Measurements from ENCODE around the gene KCNH1.

Gene KCNH1, protein sequence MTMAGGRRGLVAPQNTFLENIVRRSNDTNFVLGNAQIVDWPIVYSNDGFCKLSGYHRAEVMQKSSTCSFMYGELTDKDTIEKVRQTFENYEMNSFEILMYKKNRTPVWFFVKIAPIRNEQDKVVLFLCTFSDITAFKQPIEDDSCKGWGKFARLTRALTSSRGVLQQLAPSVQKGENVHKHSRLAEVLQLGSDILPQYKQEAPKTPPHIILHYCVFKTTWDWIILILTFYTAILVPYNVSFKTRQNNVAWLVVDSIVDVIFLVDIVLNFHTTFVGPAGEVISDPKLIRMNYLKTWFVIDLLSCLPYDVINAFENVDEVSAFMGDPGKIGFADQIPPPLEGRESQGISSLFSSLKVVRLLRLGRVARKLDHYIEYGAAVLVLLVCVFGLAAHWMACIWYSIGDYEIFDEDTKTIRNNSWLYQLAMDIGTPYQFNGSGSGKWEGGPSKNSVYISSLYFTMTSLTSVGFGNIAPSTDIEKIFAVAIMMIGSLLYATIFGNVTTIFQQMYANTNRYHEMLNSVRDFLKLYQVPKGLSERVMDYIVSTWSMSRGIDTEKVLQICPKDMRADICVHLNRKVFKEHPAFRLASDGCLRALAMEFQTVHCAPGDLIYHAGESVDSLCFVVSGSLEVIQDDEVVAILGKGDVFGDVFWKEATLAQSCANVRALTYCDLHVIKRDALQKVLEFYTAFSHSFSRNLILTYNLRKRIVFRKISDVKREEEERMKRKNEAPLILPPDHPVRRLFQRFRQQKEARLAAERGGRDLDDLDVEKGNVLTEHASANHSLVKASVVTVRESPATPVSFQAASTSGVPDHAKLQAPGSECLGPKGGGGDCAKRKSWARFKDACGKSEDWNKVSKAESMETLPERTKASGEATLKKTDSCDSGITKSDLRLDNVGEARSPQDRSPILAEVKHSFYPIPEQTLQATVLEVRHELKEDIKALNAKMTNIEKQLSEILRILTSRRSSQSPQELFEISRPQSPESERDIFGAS

DNA sequence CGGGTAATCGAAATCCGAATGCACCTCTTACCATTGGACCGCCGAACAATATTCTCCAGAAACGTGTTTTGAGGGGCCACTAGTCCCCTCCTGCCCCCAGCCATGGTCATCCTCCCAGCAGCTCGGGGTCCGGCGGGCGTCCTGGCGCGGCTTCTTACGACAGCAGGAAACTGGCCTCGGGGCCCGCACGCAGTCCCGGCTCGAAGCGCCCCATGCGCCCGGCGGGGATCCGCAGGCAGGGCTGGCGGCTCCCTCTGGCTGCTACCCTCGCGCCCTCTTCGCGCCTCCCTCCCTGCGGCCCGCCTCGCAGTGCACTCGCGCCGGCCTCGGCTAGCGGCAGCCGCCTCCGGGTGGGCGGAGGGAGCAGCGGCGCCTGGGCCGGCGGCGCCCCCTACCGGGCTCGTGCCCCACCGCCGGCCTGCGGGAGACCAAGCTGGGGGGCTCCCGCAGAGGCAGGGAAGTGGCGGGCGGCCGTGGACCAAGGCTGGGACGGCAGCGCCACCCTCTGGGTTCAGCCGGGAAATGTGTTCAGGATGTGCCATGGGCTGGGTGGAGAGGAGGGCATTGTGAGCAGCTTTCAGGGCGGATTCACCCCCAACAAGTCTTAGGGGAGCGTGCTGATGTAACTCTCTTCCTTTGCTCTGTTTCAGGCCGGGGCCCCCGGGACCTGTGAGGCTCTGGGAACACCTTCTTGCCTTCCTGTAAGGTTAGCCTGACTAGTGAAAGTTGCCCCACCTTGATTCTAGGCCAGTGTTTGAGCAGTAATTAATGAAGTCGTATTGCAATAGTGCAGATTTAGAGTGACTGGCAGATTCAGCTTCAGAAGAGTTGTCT lies at the start of gene KCNH1:
Gene KCNH1 (minus strand): TSS at position 313 of the 834 bp plus-strand sequence. CDS start 203 bp downstream, at position 110.
- Histone ChIP-seq H3K4me3 (ENCODE audit: low read length) (peak within 1 kb of the TSS; percentile 69), H3K9ac (ENCODE audit: low read depth, low read length) (peak within 1 kb of the TSS; percentile 67; the same call in 1 of the 2 replicates), H3K27me3 (ENCODE audit: insufficient read depth, low read length) (peaks cover 42% of the 10 kb centered on the region)

DNA sequence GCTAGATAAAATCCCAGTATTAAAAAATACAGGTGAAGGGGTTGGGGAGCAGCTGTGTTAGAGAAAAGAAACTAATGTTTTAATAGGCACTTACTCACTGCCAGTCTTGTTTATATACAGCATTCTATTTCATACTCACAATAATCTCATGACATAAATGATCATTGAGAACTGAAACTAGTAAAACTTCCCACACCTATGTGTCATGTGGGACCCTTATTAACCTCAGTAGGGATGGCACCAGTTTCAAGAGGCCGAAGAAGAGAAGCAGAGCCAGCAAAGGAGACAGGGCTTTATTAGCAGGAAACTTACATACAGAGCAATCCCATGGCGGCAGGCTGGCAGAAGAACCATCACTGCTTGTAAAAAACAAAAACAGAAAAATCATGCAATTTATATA lies 48.8 kb upstream of the KCNH1 start:
- Histone ChIP-seq H3K27me3 (ENCODE audit: insufficient read depth, low read length) (no peaks in the 10 kb centered on the region), H3K4me3 (ENCODE audit: low read length) (no peak overlapping the region), H3K27ac (ENCODE audit: low read length) (no peak overlapping the region), H3K9ac (ENCODE audit: low read depth, low read length) (no peak overlapping the region), H3K4me1 (ENCODE audit: insufficient read depth, low read length) (no peaks in the 10 kb centered on the region), H3K36me3 (ENCODE audit: insufficient read depth, low read depth, low read length) (no peaks in the 10 kb centered on the region), H3K9me3 (ENCODE audit: insufficient read depth, low read depth, low read length) (no peaks in the 10 kb centered on the region)

More for the DNA sequence above, at the start of gene KCNH1:
- Histone ChIP-seq H3K36me3 (ENCODE audit: insufficient read depth, low read depth, low read length) (no peaks in the 10 kb centered on the region), H3K27ac (ENCODE audit: low read length) (no peak within 1 kb of the TSS), H3K9me3 (ENCODE audit: insufficient read depth, low read depth, low read length) (no peaks in the 10 kb centered on the region), H3K4me1 (ENCODE audit: insufficient read depth, low read length) (0 out of 2 replicates have a peak, but pooled peaks cover 5% of the 10 kb centered on the region)

DNA sequence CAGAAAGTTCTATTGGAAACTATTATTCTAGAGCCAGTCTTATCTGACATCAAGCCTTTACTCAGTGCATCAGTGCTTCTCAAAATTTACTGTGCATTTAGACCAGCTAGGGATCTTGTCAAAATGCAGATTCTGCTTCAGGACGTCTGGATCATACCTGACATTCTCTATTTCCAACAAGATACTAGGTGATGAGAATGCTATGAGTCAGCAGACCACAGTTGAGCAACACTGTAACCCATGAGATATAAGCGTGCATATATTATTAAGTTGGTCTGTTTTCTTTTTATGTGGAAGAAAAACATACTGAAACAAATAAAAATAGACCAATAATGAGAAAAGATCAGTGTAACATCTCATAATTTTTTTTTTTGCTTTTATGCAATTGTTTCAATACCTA lies 40.4 kb upstream of the KCNH1 start:
- no peak overlapping the region for H3K4me3 ChIP-seq (ENCODE audit: low read length)
- no peaks in the 10 kb centered on the region for H3K27me3 ChIP-seq (ENCODE audit: insufficient read depth, low read length)
- H3K36me3 ChIP-seq (ENCODE audit: insufficient read depth, low read depth, low read length): no peaks in the 10 kb centered on the region

DNA sequence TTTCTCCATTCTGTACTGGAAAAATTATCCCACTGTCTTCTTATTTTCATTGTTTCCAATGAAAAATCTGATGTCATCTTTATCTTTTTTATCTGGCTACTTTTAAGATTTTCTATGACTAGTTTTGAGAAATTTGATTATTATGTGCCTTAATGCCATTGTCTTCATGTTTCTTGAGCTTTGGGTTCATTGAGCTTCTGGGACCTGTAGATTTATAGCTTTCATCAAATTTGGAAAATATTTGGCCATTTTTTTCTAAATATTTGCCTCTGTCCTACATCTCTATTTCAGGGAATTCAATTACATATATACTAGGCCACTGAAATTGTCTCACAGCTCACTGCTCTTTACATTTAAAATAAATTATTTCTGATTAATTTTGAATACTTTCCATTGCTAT lies 38.7 kb upstream of the KCNH1 start:
- Histone ChIP-seq H3K9me3 (ENCODE audit: insufficient read depth, low read depth, low read length) (peaks cover 16% of the 10 kb centered on the region; the same call in 1 of the 2 replicates), H3K4me1 (ENCODE audit: insufficient read depth, low read length) (0 out of 2 replicates have a peak, but pooled peaks cover 4% of the 10 kb centered on the region), H3K9ac (ENCODE audit: low read depth, low read length) (no peak overlapping the region), H3K36me3 (ENCODE audit: insufficient read depth, low read depth, low read length) (no peaks in the 10 kb centered on the region), H3K27ac (ENCODE audit: low read length) (no peak overlapping the region), H3K4me3 (ENCODE audit: low read length) (no peak overlapping the region), H3K27me3 (ENCODE audit: insufficient read depth, low read length) (no peaks in the 10 kb centered on the region)

More for the DNA sequence above, 40.4 kb upstream of the KCNH1 start:
- Histone ChIP-seq H3K9me3 (ENCODE audit: insufficient read depth, low read depth, low read length) (peaks cover 10% of the 10 kb centered on the region; the same call in 1 of the 2 replicates), H3K4me1 (ENCODE audit: insufficient read depth, low read length) (0 out of 2 replicates have a peak, but pooled peaks cover 4% of the 10 kb centered on the region), H3K27ac (ENCODE audit: low read length) (no peak overlapping the region), H3K9ac (ENCODE audit: low read depth, low read length) (no peak overlapping the region)

DNA sequence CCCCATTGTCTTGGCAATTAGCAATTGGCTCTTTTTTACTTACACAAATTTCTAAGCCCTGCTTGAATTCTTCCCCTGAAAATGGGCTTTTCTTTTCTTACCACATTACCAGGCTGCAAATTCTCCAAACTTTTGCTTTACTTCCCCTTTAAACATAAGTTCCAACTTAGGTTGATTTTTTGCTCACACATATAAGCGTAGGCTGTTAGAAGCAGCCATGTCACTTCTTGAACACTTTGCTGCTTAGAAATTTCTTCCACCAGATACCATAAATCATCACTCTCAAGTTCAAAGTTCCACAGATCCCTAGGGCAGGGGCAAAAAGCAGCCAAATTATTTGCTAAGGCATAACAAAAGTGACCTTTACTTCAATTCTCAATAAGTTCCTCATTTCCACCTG lies 35.4 kb upstream of the KCNH1 start:
- H3K9ac ChIP-seq (ENCODE audit: low read depth, low read length): no peak overlapping the region
- H3K4me3 ChIP-seq (ENCODE audit: low read length): no peak overlapping the region
- peaks cover 7% of the 10 kb centered on the region; the same call in 1 of the 2 replicates for H3K4me1 ChIP-seq (ENCODE audit: insufficient read depth, low read length)
- H3K36me3 ChIP-seq (ENCODE audit: insufficient read depth, low read depth, low read length): no peaks in the 10 kb centered on the region
- H3K27ac ChIP-seq (ENCODE audit: low read length): no peak overlapping the region
- H3K9me3 ChIP-seq (ENCODE audit: insufficient read depth, low read depth, low read length): peaks cover 16% of the 10 kb centered on the region; the same call in 1 of the 2 replicates
- no peaks in the 10 kb centered on the region for H3K27me3 ChIP-seq (ENCODE audit: insufficient read depth, low read length)

DNA sequence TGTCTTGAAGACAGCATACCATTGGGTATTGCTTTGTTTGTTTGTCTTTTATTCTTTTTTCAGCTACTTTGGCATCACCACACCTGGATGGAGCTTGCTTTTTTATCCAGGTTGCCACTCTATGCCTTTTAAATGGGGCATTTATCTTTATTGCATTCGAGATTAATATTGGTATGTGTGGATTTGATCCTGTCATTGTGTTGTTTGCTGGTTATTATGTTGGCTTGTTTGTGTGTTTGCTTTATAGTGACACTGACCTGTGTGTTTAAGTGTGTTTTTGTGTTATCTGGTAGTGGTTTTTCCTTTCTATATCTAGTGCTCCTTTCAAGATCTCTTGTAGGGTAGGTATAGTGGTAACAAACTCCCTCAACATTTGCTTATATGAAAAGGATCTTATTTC lies 24.9 kb upstream of the KCNH1 start:
- Histone ChIP-seq H3K27ac (ENCODE audit: low read length) (no peak overlapping the region), H3K9ac (ENCODE audit: low read depth, low read length) (no peak overlapping the region), H3K4me3 (ENCODE audit: low read length) (no peak overlapping the region), H3K36me3 (ENCODE audit: insufficient read depth, low read depth, low read length) (no peaks in the 10 kb centered on the region), H3K4me1 (ENCODE audit: insufficient read depth, low read length) (peaks cover 2% of the 10 kb centered on the region; the same call in 1 of the 2 replicates), H3K27me3 (ENCODE audit: insufficient read depth, low read length) (no peaks in the 10 kb centered on the region), H3K9me3 (ENCODE audit: insufficient read depth, low read depth, low read length) (peaks cover 12% of the 10 kb centered on the region; the same call in 1 of the 2 replicates)

DNA sequence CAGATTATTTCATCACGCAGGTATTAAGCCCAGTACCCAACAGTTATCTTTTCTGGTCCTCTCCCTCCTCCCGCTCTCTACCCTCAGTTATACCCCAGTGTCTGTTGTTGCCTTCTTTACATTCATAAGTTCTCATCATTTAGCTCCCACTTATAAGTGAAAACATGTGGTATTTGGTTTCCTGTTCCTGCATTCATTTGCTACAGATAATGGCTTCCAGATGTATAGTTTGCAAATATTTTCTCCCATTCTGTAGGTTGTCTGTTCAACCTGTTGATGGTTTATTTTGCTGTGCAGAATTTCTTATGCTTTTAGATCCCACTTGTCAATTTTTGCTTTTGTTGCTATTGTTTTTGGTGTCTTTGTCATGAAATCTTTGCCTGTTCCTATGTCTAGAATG lies 21.1 kb upstream of the KCNH1 start:
- H3K4me3 ChIP-seq (ENCODE audit: low read length): no peak overlapping the region
- no peak overlapping the region for H3K27ac ChIP-seq (ENCODE audit: low read length)
- no peak overlapping the region for H3K9ac ChIP-seq (ENCODE audit: low read depth, low read length)
- peaks cover 12% of the 10 kb centered on the region; the same call in 1 of the 2 replicates for H3K9me3 ChIP-seq (ENCODE audit: insufficient read depth, low read depth, low read length)
- no peaks in the 10 kb centered on the region for H3K27me3 ChIP-seq (ENCODE audit: insufficient read depth, low read length)
- H3K36me3 ChIP-seq (ENCODE audit: insufficient read depth, low read depth, low read length): no peaks in the 10 kb centered on the region
- H3K4me1 ChIP-seq (ENCODE audit: insufficient read depth, low read length): no peaks in the 10 kb centered on the region

DNA sequence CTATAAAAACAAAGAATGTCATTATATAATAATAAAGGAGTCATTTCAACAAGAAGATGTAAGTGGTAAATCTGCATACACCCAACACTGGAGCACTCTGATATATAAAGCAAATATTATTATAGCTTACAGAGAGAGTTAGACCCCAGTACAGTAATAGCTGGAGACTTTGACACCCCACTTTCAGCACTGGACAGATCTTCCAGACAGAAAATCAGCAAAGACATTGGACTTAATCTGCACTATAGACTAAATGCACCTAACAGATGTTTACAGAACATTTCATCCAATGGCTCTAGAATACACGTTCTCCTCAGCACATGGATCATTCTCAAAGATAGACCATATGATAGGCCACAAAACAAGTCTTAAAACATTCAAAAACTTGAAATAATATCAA lies 20.0 kb upstream of the KCNH1 start:
- Histone ChIP-seq H3K4me1 (ENCODE audit: insufficient read depth, low read length) (no peaks in the 10 kb centered on the region), H3K4me3 (ENCODE audit: low read length) (no peak overlapping the region), H3K36me3 (ENCODE audit: insufficient read depth, low read depth, low read length) (no peaks in the 10 kb centered on the region), H3K9ac (ENCODE audit: low read depth, low read length) (no peak overlapping the region), H3K9me3 (ENCODE audit: insufficient read depth, low read depth, low read length) (peaks cover 11% of the 10 kb centered on the region; the same call in 1 of the 2 replicates), H3K27ac (ENCODE audit: low read length) (no peak overlapping the region), H3K27me3 (ENCODE audit: insufficient read depth, low read length) (no peaks in the 10 kb centered on the region)

DNA sequence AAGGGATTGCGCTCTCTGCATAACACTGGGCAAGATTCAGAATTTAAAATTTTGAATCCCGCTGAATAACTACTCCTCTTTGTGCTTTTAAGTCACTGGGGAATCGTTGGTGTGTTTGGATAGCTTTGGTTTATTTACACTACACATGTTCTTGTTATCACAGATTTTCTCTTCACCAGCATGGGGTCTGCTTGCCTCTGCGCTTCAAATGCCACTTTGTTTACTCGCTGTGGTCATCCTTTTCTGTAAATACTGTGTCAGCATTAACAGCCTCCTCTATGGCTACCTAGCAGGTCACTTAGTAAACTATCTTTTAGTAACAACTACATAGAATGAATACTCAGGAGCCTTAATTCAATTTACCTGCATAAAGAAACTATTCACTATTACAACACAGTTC lies 14.4 kb upstream of the KCNH1 start:
- H3K27ac ChIP-seq (ENCODE audit: low read length): no peak overlapping the region
- no peaks in the 10 kb centered on the region for H3K36me3 ChIP-seq (ENCODE audit: insufficient read depth, low read depth, low read length)
- H3K27me3 ChIP-seq (ENCODE audit: insufficient read depth, low read length): no peaks in the 10 kb centered on the region
- H3K4me3 ChIP-seq (ENCODE audit: low read length): no peak overlapping the region
- H3K9ac ChIP-seq (ENCODE audit: low read depth, low read length): no peak overlapping the region
- no peaks in the 10 kb centered on the region for H3K4me1 ChIP-seq (ENCODE audit: insufficient read depth, low read length)
- no peaks in the 10 kb centered on the region for H3K9me3 ChIP-seq (ENCODE audit: insufficient read depth, low read depth, low read length)

DNA sequence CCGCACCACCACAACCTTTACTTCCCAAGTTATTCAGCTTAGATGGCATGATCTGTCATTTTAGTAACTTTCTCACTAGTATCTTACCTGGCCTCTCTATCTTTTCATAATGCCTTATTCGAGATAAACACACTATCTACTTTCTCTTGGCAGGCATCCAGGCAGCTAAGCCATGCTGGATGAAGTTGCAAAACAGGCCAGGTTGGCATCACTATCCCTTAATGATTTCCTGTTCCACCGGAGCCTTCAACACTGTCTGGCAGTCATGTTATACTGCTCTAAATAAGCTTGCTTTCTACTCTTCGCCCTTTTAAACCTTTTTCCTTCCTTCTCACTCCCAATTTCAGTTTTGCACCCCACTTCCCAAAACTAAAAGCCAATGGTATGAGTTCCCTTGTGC lies 12.0 kb upstream of the KCNH1 start:
- H3K4me3 ChIP-seq (ENCODE audit: low read length): no peak overlapping the region
- no peak overlapping the region for H3K9ac ChIP-seq (ENCODE audit: low read depth, low read length)
- no peaks in the 10 kb centered on the region for H3K27me3 ChIP-seq (ENCODE audit: insufficient read depth, low read length)
- H3K9me3 ChIP-seq (ENCODE audit: insufficient read depth, low read depth, low read length): no peaks in the 10 kb centered on the region
- no peaks in the 10 kb centered on the region for H3K4me1 ChIP-seq (ENCODE audit: insufficient read depth, low read length)
- no peak overlapping the region for H3K27ac ChIP-seq (ENCODE audit: low read length)
- no peaks in the 10 kb centered on the region for H3K36me3 ChIP-seq (ENCODE audit: insufficient read depth, low read depth, low read length)
